Fibroblast of peridontal ligament (primary cell): ENCODE data around the gene SLC25A48.
A peak's percentile ranks its signal among the peaks of the same experiment; 100 is the strongest.
"Not testable (repeated sequence)": the region's sequence is repeated elsewhere in the genome, so short reads cannot be mapped to it uniquely, and the experiment has no call there.

Source experiments
- DNase-seq: peaks from one replicate; pipeline ENCODE4 v3.0.0-alpha.2; 2010; ENCODE audit errors: extremely low read depth

SLC25A48 gene

GRCh38 chr5:135829681-135830383 lies 4.6 kb upstream of the SLC25A48 start:
- DNase-seq = peak; percentile 48

- no peak for DNase-seq
Observed at GRCh38 chr5:135830384-135830700, 4.1 kb upstream of the SLC25A48 start.

GRCh38 chr5:135830876-135831275 lies 3.6 kb upstream of the SLC25A48 start:
- no peak for DNase-seq

GRCh38 chr5:135831439-135831838 lies 3.0 kb upstream of the SLC25A48 start:
- no peak for DNase-seq

GRCh38 chr5:135831851-135832555 lies 2.5 kb upstream of the SLC25A48 start:
- no peak for DNase-seq

- no peak for DNase-seq
Observed at GRCh38 chr5:135832941-135833920, 1.2 kb upstream of the SLC25A48 start.

GRCh38 chr5:135833961-135834638 lies 363 bp upstream of the SLC25A48 start:
- peak; percentile 18 for DNase-seq

- DNase-seq = no peak
Observed at GRCh38 chr5:135835766-135836165, 1.3 kb downstream of the SLC25A48 start.

GRCh38 chr5:135838395-135838794 lies 3.9 kb downstream of the SLC25A48 start:
- DNase-seq = not testable (repeated sequence)

- DNase-seq = no peak
Observed at GRCh38 chr5:135839566-135839965, 5.1 kb downstream of the SLC25A48 start.

- no peak for DNase-seq
Observed at GRCh38 chr5:135840959-135841358, 6.5 kb downstream of the SLC25A48 start.

- no peak for DNase-seq
Observed at GRCh38 chr5:135842737-135843136, 8.3 kb downstream of the SLC25A48 start.

- DNase-seq = no peak
Observed at GRCh38 chr5:135843571-135844337, 9.3 kb downstream of the SLC25A48 start.

GRCh38 chr5:135846311-135846710 lies 11.8 kb downstream of the SLC25A48 start:
- no peak for DNase-seq

GRCh38 chr5:135847976-135848375 lies 13.5 kb downstream of the SLC25A48 start:
- DNase-seq = no peak

GRCh38 chr5:135850231-135850630 lies 15.8 kb downstream of the SLC25A48 start:
- no peak for DNase-seq

GRCh38 chr5:135850671-135851070 lies 16.2 kb downstream of the SLC25A48 start:
- DNase-seq = no peak

- no peak for DNase-seq
Observed at GRCh38 chr5:135851186-135851914, 16.9 kb downstream of the SLC25A48 start.

- no peak for DNase-seq
Observed at GRCh38 chr5:135851915-135852845, 17.7 kb downstream of the SLC25A48 start.
